ENCODE data around the gene TMEM190. TPM values are rescaled to one million over a fixed set of nuclear protein-coding genes. Genes with fewer than 3 reads are reported as not detected.

Gene TMEM190
- total RNA-seq, 1 experiment from 2014 or later: not detected

DNA sequence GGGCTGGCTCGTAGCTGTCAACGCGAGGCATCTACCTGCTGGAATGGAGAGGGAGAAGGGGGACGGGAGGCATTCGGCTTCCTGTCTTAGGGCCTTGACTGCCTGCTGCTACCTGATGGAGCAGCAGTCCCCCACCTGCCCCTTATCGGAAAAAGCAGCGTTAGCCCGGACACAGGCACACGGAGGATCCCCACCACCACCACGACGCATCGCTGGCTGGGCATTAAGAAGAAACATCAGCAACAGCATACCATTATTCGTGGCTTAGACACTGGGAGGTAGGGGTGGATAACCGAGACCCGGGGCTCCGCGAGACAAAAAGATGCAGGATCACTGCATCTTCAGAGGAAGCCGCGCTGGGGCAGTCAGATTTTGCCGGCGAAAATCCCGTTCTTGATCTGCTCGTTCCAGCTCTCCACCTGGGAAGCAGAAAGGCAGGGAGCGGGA lies 23.2 kb upstream of the TMEM190 start:
- Histone ChIP-seq H3K4me2 (peak overlapping the region; percentile 89), H3K27ac (no peak overlapping the region), H3K36me3 (ENCODE audit: low read depth) (no peaks in the 10 kb centered on the region), H4K20me1 (ENCODE audit: insufficient read depth) (no peaks in the 10 kb centered on the region), H3K4me1 (replicated peaks; ENCODE audit: insufficient read depth) (peaks cover 47% of the 10 kb centered on the region), H2AFZ (peak overlapping the region; percentile 76), H3K79me2 (ENCODE audit: low read depth) (no peaks in the 10 kb centered on the region), H3K4me3 (peak overlapping the region; percentile 72), H3K27me3 (ENCODE audit: insufficient read depth, low read depth) (peaks cover 5% of the 10 kb centered on the region), H3K9me3 (ENCODE audit: insufficient read depth, low read depth) (no peaks in the 10 kb centered on the region), H3F3A (ENCODE audit: insufficient read depth, low read depth) (peaks cover 36% of the 10 kb centered on the region), H3K9me2 (ENCODE audit: insufficient read depth) (no peaks in the 10 kb centered on the region)
- CTCF ChIA-PET: interaction anchor here (0.9 kb wide), 1 partner anchor 52 kb away, joined by 4 read pairs; no protein-coding TSS in a partner anchor
- TF ChIP-seq, protein P1, sequence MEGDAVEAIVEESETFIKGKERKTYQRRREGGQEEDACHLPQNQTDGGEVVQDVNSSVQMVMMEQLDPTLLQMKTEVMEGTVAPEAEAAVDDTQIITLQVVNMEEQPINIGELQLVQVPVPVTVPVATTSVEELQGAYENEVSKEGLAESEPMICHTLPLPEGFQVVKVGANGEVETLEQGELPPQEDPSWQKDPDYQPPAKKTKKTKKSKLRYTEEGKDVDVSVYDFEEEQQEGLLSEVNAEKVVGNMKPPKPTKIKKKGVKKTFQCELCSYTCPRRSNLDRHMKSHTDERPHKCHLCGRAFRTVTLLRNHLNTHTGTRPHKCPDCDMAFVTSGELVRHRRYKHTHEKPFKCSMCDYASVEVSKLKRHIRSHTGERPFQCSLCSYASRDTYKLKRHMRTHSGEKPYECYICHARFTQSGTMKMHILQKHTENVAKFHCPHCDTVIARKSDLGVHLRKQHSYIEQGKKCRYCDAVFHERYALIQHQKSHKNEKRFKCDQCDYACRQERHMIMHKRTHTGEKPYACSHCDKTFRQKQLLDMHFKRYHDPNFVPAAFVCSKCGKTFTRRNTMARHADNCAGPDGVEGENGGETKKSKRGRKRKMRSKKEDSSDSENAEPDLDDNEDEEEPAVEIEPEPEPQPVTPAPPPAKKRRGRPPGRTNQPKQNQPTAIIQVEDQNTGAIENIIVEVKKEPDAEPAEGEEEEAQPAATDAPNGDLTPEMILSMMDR (conservative IDR thresholded peaks at IDR 0.05): no peak
- TF ChIP-seq EZH2 (IDR thresholded peaks at IDR 0.05; ENCODE audit: low read depth): no peak
- DNase-seq: no peak
- intact Hi-C loops (cut with micrococcal nuclease; ENCODE audit: unreplicated experiment): no loop called here
- POLR2A ChIA-PET (ENCODE audit: unreplicated experiment): interaction anchor here (0.6 to 1.2 kb wide), 2 partner anchors 14 to 73 kb away, joined by 3 to 7 read pairs; partner anchors contain the start of genes HSPBP1 and KMT5C
- BruUV-seq (replicated peaks): TSS peak; percentile 47

DNA sequence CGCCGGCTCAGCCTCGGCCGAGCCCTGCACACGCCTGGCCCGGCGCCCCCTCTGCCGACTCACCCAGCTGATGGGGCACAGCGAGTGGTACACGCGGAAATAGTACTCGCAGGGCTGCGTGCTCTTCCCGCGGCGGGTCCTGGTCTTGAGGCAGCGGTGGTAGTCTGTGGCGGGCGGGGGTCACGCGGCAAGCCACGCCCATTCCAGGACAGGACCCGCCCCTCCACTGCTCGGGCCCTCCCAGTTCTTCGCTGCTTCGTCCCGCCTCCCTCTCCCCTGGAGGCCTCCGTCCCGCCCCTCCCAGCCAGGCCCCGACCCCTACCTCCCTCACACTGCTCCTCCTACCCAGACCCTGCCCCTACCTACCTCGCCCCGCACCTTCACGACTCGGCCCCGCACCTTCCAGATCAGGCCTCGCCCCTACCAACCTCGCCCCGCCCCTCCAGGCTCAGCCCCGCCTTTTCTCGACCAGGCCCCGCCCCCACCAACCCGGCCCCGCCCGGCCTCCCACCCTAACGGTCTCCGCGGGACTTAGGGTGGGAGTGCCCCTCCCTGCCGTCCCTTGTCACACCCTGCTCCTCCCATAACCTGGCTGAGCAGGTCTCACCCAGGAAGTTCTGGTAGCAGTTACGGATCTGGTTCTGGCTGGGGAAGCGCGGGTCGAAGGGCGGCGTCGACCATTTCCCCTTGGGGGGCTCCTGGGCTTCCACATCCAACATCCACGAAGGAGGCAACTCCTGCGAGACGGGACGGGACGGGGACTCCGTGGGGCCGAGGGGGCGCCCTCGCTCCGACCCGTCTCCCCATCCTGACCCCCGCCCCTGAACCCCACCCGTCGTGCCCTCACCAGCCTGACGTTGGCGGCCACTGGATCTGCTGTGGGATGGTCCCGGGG lies 22.6 kb upstream of the TMEM190 start:
- intact Hi-C loops (cut with micrococcal nuclease; ENCODE audit: unreplicated experiment): no loop called here
- Histone ChIP-seq H3K4me3 (peak overlapping the region; percentile 72), H3K4me1 (replicated peaks; ENCODE audit: insufficient read depth) (peaks cover 47% of the 10 kb centered on the region), H3K27me3 (ENCODE audit: insufficient read depth, low read depth) (peaks cover 5% of the 10 kb centered on the region), H3K27ac (no peak overlapping the region), H3K9me2 (ENCODE audit: insufficient read depth) (no peaks in the 10 kb centered on the region), H3K9me3 (ENCODE audit: insufficient read depth, low read depth) (no peaks in the 10 kb centered on the region), H2AFZ (peak overlapping the region; percentile 76), H3K36me3 (ENCODE audit: low read depth) (no peaks in the 10 kb centered on the region), H3K79me2 (ENCODE audit: low read depth) (no peaks in the 10 kb centered on the region), H3F3A (ENCODE audit: insufficient read depth, low read depth) (peaks cover 36% of the 10 kb centered on the region), H3K4me2 (peak overlapping the region; percentile 89), H4K20me1 (ENCODE audit: insufficient read depth) (no peaks in the 10 kb centered on the region)
- DNase-seq: peak; percentile 52 to 85
- ChIA-PET CTCF (interaction anchor here (0.6 to 0.9 kb wide), 3 partner anchors 9 to 176 kb away, joined by 3 to 4 read pairs (median 4); no protein-coding TSS in a partner anchor), POLR2A (ENCODE audit: unreplicated experiment) (interaction anchor here (1.2 kb wide), 1 partner anchor 15 kb away, joined by 7 read pairs; the partner anchor contains the start of gene KMT5C)
- no TSS peak for BruUV-seq (replicated peaks)
- TF ChIP-seq, protein P1 (conservative IDR thresholded peaks at IDR 0.05): no peak
- no peak for TF ChIP-seq EZH2 (IDR thresholded peaks at IDR 0.05; ENCODE audit: low read depth)

DNA sequence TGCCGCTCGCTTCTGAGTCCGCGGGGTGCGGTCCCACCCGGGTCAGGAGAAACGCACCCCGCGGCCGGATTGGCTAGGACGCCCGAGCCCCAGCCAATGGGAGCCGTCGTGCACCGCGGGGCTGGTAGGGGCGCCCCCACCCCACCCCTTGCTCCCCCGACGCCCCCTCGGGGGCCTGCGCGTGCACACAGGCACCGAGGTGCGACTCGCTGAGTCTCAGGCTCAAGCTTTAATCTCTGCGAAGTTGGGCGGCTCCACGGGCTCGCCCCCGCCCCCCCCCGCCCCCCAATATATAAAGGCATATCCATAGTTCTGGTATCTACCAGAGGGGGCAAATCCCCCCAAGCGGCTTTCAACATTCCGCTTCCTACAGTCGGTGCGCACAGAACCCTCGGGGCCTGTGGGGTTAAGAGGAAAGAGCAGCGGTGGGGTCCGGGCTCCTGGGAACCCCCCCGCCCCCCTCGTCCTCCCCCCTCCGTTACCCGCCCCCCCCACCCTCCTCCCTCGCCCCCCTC lies 21.9 kb upstream of the TMEM190 start, which contains the start of gene COX6B2:
Gene COX6B2, minus strand, starts transcription at position 22 of the 515 bp plus-strand sequence. CDS start 198 bp downstream, outside the sequence.
- Histone ChIP-seq H2AFZ (peak within 1 kb of the TSS; percentile 76), H3K9me2 (ENCODE audit: insufficient read depth) (no peaks in the 10 kb centered on the region), H3K79me2 (ENCODE audit: low read depth) (no peaks in the 10 kb centered on the region), H3K27ac (no peak within 1 kb of the TSS), H3K9me3 (ENCODE audit: insufficient read depth, low read depth) (no peaks in the 10 kb centered on the region), H4K20me1 (ENCODE audit: insufficient read depth) (no peaks in the 10 kb centered on the region), H3K4me1 (replicated peaks; ENCODE audit: insufficient read depth) (peaks cover 45% of the 10 kb centered on the region), H3K36me3 (ENCODE audit: low read depth) (no peaks in the 10 kb centered on the region), H3K4me3 (peak within 1 kb of the TSS; percentile 72), H3K27me3 (ENCODE audit: insufficient read depth, low read depth) (peaks cover 5% of the 10 kb centered on the region), H3K4me2 (peak within 1 kb of the TSS; percentile 89), H3F3A (ENCODE audit: insufficient read depth, low read depth) (peaks cover 36% of the 10 kb centered on the region)
- POLR2A ChIA-PET (ENCODE audit: unreplicated experiment): no interaction called here
- DNase-seq: no peak
- no TSS peak for BruUV-seq (replicated peaks)
- CTCF ChIA-PET: interaction anchor here (0.6 to 0.7 kb wide), 2 partner anchors 9 to 176 kb away, joined by 3 to 4 read pairs; no protein-coding TSS in a partner anchor
- TF ChIP-seq, protein P1 (conservative IDR thresholded peaks at IDR 0.05): no peak
- no peak for TF ChIP-seq EZH2 (IDR thresholded peaks at IDR 0.05; ENCODE audit: low read depth)
- intact Hi-C loops (cut with micrococcal nuclease; ENCODE audit: unreplicated experiment): no loop called here

All from PC-9 (cell line).